MM.1S (cell line): ENCODE data around the gene PLEKHM1.

ENCODE experiments used
- DNase-seq: peaks from one replicate; pipeline ENCODE4 v3.0.0-alpha.2; 2015
- H2AFZ ChIP-seq: fragments of 300-600 bp; sonication (generic); 2 replicates; pipeline ENCODE4 v1.6.0; 2016; ENCODE audit warnings: antibody characterized with exemption, low read length
- H3F3A ChIP-seq: fragments of 300-600 bp; sonication (generic); 2 replicates; pipeline ENCODE4 v1.6.1; 2016; ENCODE audit warnings: mild to moderate bottlenecking, antibody characterized with exemption, low read length, moderate library complexity, mixed read lengths; ENCODE audit not compliant: insufficient read depth
- H3K27ac ChIP-seq: fragments of 300-600 bp; sonication (generic); 2 replicates; pipeline ENCODE4 v1.5.1; 2016; ENCODE audit warnings: mild to moderate bottlenecking, low read length
- H3K27me3 ChIP-seq: fragments of 300-600 bp; sonication (generic); replicated peaks from 2 replicates; pipeline ENCODE4 v1.6.0; 2016; ENCODE audit warnings: low read length; ENCODE audit not compliant: insufficient read depth
- H3K36me3 ChIP-seq: fragments of 300-600 bp; sonication (generic); replicated peaks from 2 replicates; pipeline ENCODE4 v1.6.1; 2016; ENCODE audit warnings: mild to moderate bottlenecking, low read length, mixed read lengths; ENCODE audit not compliant: insufficient read depth
- H3K4me1 ChIP-seq: fragments of 300-600 bp; sonication (generic); 2 replicates; pipeline ENCODE4 v1.6.1; 2016; ENCODE audit warnings: low read length, mixed read lengths
- H3K4me2 ChIP-seq: fragments of 300-600 bp; sonication (generic); 2 replicates; pipeline ENCODE4 v1.6.0; 2016; ENCODE audit warnings: low read depth, low read length
- H3K4me3 ChIP-seq: fragments of 300-600 bp; sonication (generic); 2 replicates; pipeline ENCODE4 v1.5.1; 2016; ENCODE audit warnings: low read length, mixed read lengths
- H3K79me2 ChIP-seq: fragments of 300-600 bp; sonication (generic); 2 replicates; pipeline ENCODE4 v1.6.1; 2016; ENCODE audit warnings: mixed run types, low read length, mixed read lengths
- H3K9ac ChIP-seq: fragments of 300-600 bp; sonication (generic); 2 replicates; pipeline ENCODE4 v1.6.1; 2016; ENCODE audit warnings: low read length, mixed read lengths
- H3K9me2 ChIP-seq: fragments of 300-600 bp; sonication (generic); replicated peaks from 2 replicates; pipeline ENCODE4 v1.6.1; 2016; ENCODE audit warnings: mild to moderate bottlenecking, low read length, mixed read lengths; ENCODE audit not compliant: insufficient read depth
- H3K9me3 ChIP-seq: fragments of 300-600 bp; sonication (generic); replicated peaks from 2 replicates; pipeline ENCODE4 v1.6.1; 2016; ENCODE audit warnings: mild to moderate bottlenecking, low read length, mixed read lengths; ENCODE audit not compliant: insufficient read depth
- H4K20me1 ChIP-seq: fragments of 300-600 bp; sonication (generic); 2 replicates; pipeline ENCODE4 v1.6.1; 2016; ENCODE audit warnings: mild to moderate bottlenecking, low read length, moderate library complexity, mixed read lengths; ENCODE audit not compliant: insufficient read depth
- EZH2 ChIP-seq: fragments of 300-600 bp; sonication (generic); optimal IDR thresholded peaks from 2 replicates; pipeline ENCODE3; 2017; ENCODE audit warnings: low read depth, mild to moderate bottlenecking, antibody characterized with exemption, low read length, mixed read lengths
- EZH2phosphoT487 ChIP-seq: fragments of 300-600 bp; sonication (generic); IDR thresholded peaks from 2 replicates; pipeline ENCODE4 v1.6.1; 2018; ENCODE audit warnings: antibody characterized with exemption, low read length
- TF ChIP-seq, protein P1 (sequence below): fragments of 300-600 bp; sonication (generic); IDR thresholded peaks from 2 replicates; pipeline ENCODE4 v1.5.1; 2016; ENCODE audit warnings: antibody characterized with exemption, low read length, mixed read lengths

The PLEKHM1 gene

DNA sequence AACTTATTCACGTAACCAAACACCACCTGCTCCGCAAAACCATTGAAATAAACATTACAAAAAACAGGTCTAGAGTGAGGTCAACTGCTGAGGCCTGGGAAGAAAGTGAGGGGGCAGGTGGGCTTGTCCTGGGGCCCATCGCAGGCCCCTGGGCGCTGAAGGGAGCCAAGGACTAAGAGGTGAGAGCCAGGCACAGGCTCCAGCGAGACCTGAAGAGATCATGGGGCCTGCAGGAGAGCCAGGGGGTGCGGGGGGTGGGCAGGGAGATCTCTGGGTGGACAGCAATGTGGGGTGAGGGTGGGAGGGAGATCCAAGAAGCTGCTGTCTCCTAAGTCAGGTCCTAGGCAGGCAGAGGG, 65.8 kb downstream of the PLEKHM1 start:
- no peak overlapping the region for H3K4me3 ChIP-seq
- no peak overlapping the region for H2AFZ ChIP-seq
- H3K9me2 ChIP-seq = no peaks in the 10 kb centered on the region
- H3K79me2 ChIP-seq = peaks cover 78% of the 10 kb centered on the region
- no peak for DNase-seq
- no peak for TF ChIP-seq EZH2
- TF ChIP-seq, protein P1, sequence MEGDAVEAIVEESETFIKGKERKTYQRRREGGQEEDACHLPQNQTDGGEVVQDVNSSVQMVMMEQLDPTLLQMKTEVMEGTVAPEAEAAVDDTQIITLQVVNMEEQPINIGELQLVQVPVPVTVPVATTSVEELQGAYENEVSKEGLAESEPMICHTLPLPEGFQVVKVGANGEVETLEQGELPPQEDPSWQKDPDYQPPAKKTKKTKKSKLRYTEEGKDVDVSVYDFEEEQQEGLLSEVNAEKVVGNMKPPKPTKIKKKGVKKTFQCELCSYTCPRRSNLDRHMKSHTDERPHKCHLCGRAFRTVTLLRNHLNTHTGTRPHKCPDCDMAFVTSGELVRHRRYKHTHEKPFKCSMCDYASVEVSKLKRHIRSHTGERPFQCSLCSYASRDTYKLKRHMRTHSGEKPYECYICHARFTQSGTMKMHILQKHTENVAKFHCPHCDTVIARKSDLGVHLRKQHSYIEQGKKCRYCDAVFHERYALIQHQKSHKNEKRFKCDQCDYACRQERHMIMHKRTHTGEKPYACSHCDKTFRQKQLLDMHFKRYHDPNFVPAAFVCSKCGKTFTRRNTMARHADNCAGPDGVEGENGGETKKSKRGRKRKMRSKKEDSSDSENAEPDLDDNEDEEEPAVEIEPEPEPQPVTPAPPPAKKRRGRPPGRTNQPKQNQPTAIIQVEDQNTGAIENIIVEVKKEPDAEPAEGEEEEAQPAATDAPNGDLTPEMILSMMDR = no peak
- H3K9ac ChIP-seq = no peak overlapping the region
- peaks cover 14% of the 10 kb centered on the region for H3F3A ChIP-seq
- no peaks in the 10 kb centered on the region for H3K27me3 ChIP-seq
- no peak overlapping the region for H3K4me2 ChIP-seq
- peaks cover 25% of the 10 kb centered on the region for H3K4me1 ChIP-seq
- no peaks in the 10 kb centered on the region for H4K20me1 ChIP-seq
- H3K9me3 ChIP-seq = no peaks in the 10 kb centered on the region
- no peak overlapping the region for H3K27ac ChIP-seq
- H3K36me3 ChIP-seq = no peaks in the 10 kb centered on the region

DNA sequence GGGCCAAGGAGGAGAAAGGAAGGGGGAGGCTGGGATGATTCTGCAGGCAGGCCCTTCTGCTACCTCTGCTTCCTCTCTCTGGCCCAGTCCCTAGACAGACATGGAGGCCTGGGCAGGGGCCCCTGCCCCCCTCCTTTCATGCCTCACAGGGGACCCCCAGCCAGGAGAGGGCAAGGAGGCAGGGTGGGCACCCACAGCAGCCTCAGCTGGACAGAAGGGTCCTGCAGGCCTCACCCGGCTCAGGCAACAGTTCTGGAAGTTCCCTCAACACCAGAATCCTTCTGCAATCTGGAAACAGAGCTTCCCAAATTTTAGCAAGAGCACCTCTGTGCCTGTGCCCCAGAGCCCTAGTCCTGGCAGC, 66.6 kb downstream of the PLEKHM1 start:
- no peaks in the 10 kb centered on the region for H3K9me2 ChIP-seq
- H3K79me2 ChIP-seq = peaks cover 83% of the 10 kb centered on the region
- peaks cover 21% of the 10 kb centered on the region for H3K4me1 ChIP-seq
- no peak overlapping the region for H3K9ac ChIP-seq
- H2AFZ ChIP-seq = no peak overlapping the region
- TF ChIP-seq EZH2phosphoT487 (no peak), EZH2 (no peak)
- H3K36me3 ChIP-seq = no peaks in the 10 kb centered on the region
- DNase-seq = no peak
- no peak overlapping the region for H3K4me2 ChIP-seq
- no peaks in the 10 kb centered on the region for H3K27me3 ChIP-seq
- H3K4me3 ChIP-seq = no peak overlapping the region
- peaks cover 9% of the 10 kb centered on the region for H3F3A ChIP-seq
- H3K9me3 ChIP-seq = no peaks in the 10 kb centered on the region
- no peak overlapping the region for H3K27ac ChIP-seq
- H4K20me1 ChIP-seq = no peaks in the 10 kb centered on the region

DNA sequence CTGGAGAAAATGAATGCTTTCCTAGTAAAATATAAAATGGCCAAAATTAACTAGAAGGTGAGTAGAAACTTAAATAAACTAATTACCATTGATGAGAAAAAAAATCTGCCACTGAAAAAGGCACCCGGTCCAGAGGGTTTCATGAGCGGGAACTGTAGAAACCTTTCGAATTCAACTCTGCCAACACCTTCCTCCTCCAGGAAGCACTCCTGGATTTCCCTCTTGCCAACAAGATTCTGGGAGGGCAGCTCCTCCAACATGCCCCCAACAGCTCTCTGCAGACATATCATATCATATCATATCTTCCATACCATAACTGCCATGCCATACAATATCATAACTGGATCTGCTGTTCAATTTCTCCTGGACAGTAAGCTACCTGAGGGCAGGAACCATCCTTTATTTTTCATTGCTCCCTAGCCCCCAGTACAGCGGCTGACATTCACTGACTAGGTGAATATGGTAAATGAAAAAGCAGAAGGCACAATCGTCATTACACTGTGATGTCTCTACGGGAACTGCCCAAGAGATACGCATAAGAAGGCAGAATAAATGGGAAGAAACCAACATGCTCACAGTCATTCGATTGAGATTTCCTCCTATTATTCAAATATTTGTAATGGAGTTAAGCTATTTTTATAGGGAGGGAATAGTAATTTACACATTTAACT, 67.1 kb downstream of the PLEKHM1 start:
- H3K9me2 ChIP-seq = no peaks in the 10 kb centered on the region
- no peak overlapping the region for H2AFZ ChIP-seq
- H3K4me2 ChIP-seq = no peak overlapping the region
- no peaks in the 10 kb centered on the region for H3K27me3 ChIP-seq
- no peaks in the 10 kb centered on the region for H4K20me1 ChIP-seq
- H3K79me2 ChIP-seq = peaks cover 88% of the 10 kb centered on the region
- H3K4me3 ChIP-seq = no peak overlapping the region
- H3K9me3 ChIP-seq = no peaks in the 10 kb centered on the region
- H3K9ac ChIP-seq = no peak overlapping the region
- H3K36me3 ChIP-seq = no peaks in the 10 kb centered on the region
- H3K4me1 ChIP-seq = peaks cover 16% of the 10 kb centered on the region; the same call in 1 of the 2 replicates
- no peak overlapping the region for H3K27ac ChIP-seq
- H3F3A ChIP-seq = peaks cover 4% of the 10 kb centered on the region
- TF ChIP-seq EZH2 = no peak
- no peak for TF ChIP-seq EZH2phosphoT487
- TF ChIP-seq, protein P1 = no peak
- no peak for DNase-seq

DNA sequence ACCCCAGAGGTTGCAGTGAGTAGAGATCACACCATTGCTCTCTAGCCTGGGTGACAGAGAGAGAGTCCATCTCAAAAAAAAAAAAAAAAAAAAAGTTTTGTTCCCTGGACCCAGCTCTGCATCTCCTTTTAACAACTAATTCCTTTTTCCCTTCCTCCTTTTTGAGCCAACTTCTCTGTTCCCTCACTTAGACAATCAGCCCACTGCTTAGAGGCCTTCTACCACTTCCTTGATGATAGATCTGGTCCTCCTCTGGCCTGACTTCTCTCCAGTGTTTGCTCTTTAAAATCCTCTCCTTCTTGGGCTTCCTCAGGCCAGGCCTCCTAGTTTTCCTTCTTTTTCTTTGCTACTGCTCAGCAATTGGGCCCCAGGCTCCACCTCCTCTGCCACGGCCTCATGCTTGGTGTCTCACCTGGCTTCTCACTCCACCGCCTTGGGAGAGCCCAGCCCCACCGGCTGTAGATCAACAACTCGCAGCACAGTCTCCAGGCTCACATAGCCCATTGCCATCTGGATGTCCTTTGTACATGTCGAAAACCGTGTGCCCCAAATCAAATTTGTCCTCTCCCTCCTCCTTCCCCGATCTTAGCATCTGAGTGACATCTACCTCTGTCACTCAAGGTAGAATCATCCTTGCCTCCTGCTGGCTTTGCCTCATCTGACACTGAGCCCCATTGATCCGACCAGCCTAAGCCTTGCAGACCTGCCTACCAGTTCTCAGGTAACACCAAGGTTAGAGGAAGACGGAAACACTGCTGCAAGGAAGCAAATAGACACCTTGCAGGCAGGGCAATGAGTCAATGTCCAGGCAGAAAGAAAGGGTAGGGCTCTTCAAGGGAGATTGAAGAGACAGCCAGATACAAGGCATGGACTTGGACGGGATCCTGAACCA, 75.3 kb downstream of the PLEKHM1 start:
- peaks cover 59% of the 10 kb centered on the region for H3K79me2 ChIP-seq
- H3K4me2 ChIP-seq = no peak overlapping the region
- no peaks in the 10 kb centered on the region for H3F3A ChIP-seq
- TF ChIP-seq EZH2phosphoT487 (no peak), EZH2 (no peak)
- TF ChIP-seq, protein P1 = no peak
- no peaks in the 10 kb centered on the region for H3K9me2 ChIP-seq
- H3K9me3 ChIP-seq = no peaks in the 10 kb centered on the region
- no peaks in the 10 kb centered on the region for H3K36me3 ChIP-seq
- H2AFZ ChIP-seq = no peak overlapping the region
- no peaks in the 10 kb centered on the region for H4K20me1 ChIP-seq
- no peak for DNase-seq
- no peak overlapping the region for H3K4me3 ChIP-seq
- no peak overlapping the region for H3K9ac ChIP-seq
- no peaks in the 10 kb centered on the region for H3K27me3 ChIP-seq
- H3K27ac ChIP-seq = no peak overlapping the region
- peaks cover 14% of the 10 kb centered on the region for H3K4me1 ChIP-seq
